ENCODE data around the gene OR4D5. TPM values are rescaled to one million over a fixed set of nuclear protein-coding genes. Genes with fewer than 3 reads are reported as not detected.

The OR4D5 gene
- polyA plus RNA-seq, 1 of the 3 experiments (the other 2 are of a cell fraction) = not detected

DNA sequence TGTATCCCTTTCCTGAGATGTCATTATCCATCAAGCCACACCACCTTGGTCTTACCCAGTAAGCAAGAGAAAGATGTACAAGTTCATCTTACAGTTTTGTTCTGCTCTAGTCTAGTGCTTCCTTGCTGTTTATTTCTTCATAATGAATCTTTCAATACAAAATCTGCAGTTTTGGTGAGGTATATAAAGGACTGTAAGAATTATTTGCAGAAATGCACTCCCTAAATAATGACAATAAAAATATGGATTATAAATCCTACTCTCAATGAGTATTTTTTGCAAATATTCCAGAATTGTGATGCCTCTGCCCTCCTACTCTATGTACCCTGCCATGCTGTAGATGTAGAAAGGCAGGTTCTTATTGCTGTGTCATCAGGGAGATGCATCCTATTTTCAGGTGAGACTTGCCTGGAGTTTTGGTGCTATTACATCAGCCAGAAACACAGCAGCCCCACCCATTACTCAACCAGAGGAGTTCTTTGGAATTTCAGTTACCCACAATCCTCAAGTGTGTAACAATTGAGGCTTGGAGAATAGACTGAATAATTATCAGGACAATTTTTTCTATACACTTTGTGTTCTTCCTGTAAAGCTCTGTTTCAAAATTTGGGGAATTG, 38.4 kb downstream of the OR4D5 start, which contains the start of gene OR10S1:
Gene OR10S1 (minus strand): TSS at position 51 of the 617 bp plus-strand sequence. CDS start 117 bp downstream, outside the sequence.
- Histone ChIP-seq H3K36me3 (replicated peaks in 1 of 2; ENCODE audit: control insufficient read depth in 1 of 2, insufficient read depth in 2 of 2, low read length in 1 of 2) (no peaks in the 10 kb centered on the region), H3K4me3 (ENCODE audit: low read depth in 2 of 2, low read length in 1 of 2) (no peak within 1 kb of the TSS), H3F3A (replicated peaks; ENCODE audit: insufficient read depth) (peaks cover 8% of the 10 kb centered on the region), H3K79me2 (ENCODE audit: insufficient read depth) (no peaks in the 10 kb centered on the region), H3K4me1 (ENCODE audit: control insufficient read depth in 1 of 2, insufficient read depth in 2 of 2, low read depth in 1 of 2, low read length in 1 of 2) (no peaks in the 10 kb centered on the region), H3K4me2 (no peak within 1 kb of the TSS), H3K9ac (no peak within 1 kb of the TSS), H2AFZ (ENCODE audit: low read depth) (no peak within 1 kb of the TSS), H3K9me2 (no peaks in the 10 kb centered on the region), H3K27me3 (ENCODE audit: insufficient read depth) (no peaks in the 10 kb centered on the region; the same call in 1 of the 2 replicates), H3K27ac (ENCODE audit: low read depth in 2 of 2, low read length in 1 of 2) (no peak within 1 kb of the TSS), H4K20me1 (ENCODE audit: insufficient read depth) (no peaks in the 10 kb centered on the region), H3K9me3 (no peaks in the 10 kb centered on the region; the same call in 1 of the 2 replicates)
- ChIA-PET POLR2A (no interaction called here), CTCF (no interaction called here)
- TF ChIP-seq, protein P1, sequence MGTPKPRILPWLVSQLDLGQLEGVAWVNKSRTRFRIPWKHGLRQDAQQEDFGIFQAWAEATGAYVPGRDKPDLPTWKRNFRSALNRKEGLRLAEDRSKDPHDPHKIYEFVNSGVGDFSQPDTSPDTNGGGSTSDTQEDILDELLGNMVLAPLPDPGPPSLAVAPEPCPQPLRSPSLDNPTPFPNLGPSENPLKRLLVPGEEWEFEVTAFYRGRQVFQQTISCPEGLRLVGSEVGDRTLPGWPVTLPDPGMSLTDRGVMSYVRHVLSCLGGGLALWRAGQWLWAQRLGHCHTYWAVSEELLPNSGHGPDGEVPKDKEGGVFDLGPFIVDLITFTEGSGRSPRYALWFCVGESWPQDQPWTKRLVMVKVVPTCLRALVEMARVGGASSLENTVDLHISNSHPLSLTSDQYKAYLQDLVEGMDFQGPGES (IDR thresholded peaks at IDR 0.05; ENCODE audit: low read depth, low read length) = no peak
- no peak for TF ChIP-seq GATA2 (CRISPR knock-in tag; IDR thresholded peaks at IDR 0.05)
- TF ChIP-seq RCOR1 (IDR thresholded peaks at IDR 0.05; ENCODE audit: low read length) = no peak
- no peak for TF ChIP-seq NRF1 (IDR thresholded peaks at IDR 0.05; ENCODE audit: low read depth, low read length)
- TF ChIP-seq, protein P2, sequence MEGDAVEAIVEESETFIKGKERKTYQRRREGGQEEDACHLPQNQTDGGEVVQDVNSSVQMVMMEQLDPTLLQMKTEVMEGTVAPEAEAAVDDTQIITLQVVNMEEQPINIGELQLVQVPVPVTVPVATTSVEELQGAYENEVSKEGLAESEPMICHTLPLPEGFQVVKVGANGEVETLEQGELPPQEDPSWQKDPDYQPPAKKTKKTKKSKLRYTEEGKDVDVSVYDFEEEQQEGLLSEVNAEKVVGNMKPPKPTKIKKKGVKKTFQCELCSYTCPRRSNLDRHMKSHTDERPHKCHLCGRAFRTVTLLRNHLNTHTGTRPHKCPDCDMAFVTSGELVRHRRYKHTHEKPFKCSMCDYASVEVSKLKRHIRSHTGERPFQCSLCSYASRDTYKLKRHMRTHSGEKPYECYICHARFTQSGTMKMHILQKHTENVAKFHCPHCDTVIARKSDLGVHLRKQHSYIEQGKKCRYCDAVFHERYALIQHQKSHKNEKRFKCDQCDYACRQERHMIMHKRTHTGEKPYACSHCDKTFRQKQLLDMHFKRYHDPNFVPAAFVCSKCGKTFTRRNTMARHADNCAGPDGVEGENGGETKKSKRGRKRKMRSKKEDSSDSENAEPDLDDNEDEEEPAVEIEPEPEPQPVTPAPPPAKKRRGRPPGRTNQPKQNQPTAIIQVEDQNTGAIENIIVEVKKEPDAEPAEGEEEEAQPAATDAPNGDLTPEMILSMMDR (IDR thresholded peaks at IDR 0.05) = no peak
- no peak for TF ChIP-seq POLR2AphosphoS5 (IDR thresholded peaks at IDR 0.05; ENCODE audit: low read depth, low read length)
- TF ChIP-seq RFX5 (IDR thresholded peaks at IDR 0.05; ENCODE audit: low read length) = no peak
- no peak for TF ChIP-seq JUND (IDR thresholded peaks at IDR 0.05)
- no peak for TF ChIP-seq FOSL2 (IDR thresholded peaks at IDR 0.05; ENCODE audit: borderline replicate concordance, low read depth)
- TF ChIP-seq MXI1 (IDR thresholded peaks at IDR 0.05; ENCODE audit: low read depth, low read length) = no peak
- TF ChIP-seq TCF12 (IDR thresholded peaks at IDR 0.05) = no peak
- TF ChIP-seq, protein P3, sequence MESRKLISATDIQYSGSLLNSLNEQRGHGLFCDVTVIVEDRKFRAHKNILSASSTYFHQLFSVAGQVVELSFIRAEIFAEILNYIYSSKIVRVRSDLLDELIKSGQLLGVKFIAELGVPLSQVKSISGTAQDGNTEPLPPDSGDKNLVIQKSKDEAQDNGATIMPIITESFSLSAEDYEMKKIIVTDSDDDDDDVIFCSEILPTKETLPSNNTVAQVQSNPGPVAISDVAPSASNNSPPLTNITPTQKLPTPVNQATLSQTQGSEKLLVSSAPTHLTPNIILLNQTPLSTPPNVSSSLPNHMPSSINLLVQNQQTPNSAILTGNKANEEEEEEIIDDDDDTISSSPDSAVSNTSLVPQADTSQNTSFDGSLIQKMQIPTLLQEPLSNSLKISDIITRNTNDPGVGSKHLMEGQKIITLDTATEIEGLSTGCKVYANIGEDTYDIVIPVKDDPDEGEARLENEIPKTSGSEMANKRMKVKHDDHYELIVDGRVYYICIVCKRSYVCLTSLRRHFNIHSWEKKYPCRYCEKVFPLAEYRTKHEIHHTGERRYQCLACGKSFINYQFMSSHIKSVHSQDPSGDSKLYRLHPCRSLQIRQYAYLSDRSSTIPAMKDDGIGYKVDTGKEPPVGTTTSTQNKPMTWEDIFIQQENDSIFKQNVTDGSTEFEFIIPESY (IDR thresholded peaks at IDR 0.05; ENCODE audit: borderline replicate concordance, low read depth) = no peak
- DNase-seq = no peak

DNA sequence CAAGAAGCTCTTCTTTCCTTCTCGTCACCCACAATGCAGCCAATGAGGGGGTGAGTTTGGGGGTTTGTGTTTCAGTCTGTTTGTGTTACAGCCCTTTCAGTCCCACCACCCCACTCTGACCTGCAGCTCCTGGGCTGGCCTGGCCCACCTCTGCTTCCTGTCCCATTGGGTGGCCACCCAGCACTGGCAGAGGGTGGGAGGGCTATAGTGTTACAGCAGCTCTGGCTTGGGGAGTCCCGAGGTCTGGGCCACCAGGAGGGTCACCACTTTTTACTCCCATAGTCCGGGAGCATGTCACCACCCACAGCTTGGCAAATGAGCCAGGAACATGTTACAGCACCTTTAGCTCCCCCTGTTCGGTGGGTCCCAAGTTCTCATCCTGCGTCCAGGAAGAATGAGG, 39.9 kb downstream of the OR4D5 start:
- no peak for DNase-seq
- no peaks in the 10 kb centered on the region for H3K4me1 ChIP-seq (ENCODE audit: control insufficient read depth in 1 of 2, insufficient read depth in 2 of 2, low read depth in 1 of 2, low read length in 1 of 2)
- no peaks in the 10 kb centered on the region for H3K79me2 ChIP-seq (ENCODE audit: insufficient read depth)
- 0% methylated on average over 2 of the region's 5 CpGs for WGBS (ENCODE audit: low lambda C conversion rate)
- H3F3A ChIP-seq (replicated peaks; ENCODE audit: insufficient read depth) = peaks cover 4% of the 10 kb centered on the region
- no peak overlapping the region for H3K9ac ChIP-seq
- no peak overlapping the region for H3K27ac ChIP-seq (ENCODE audit: low read depth in 2 of 2, low read length in 1 of 2)
- H4K20me1 ChIP-seq (ENCODE audit: insufficient read depth) = no peaks in the 10 kb centered on the region
- ChIA-PET POLR2A (no interaction called here), CTCF (no interaction called here)
- H2AFZ ChIP-seq (ENCODE audit: low read depth) = no peak overlapping the region
- H3K4me2 ChIP-seq = no peak overlapping the region
- H3K9me2 ChIP-seq = no peaks in the 10 kb centered on the region
- no peaks in the 10 kb centered on the region; the same call in 1 of the 2 replicates for H3K9me3 ChIP-seq
- no peaks in the 10 kb centered on the region; the same call in 1 of the 2 replicates for H3K27me3 ChIP-seq (ENCODE audit: insufficient read depth)
- H3K4me3 ChIP-seq (ENCODE audit: low read depth in 2 of 2, low read length in 1 of 2) = no peak overlapping the region
- H3K36me3 ChIP-seq (replicated peaks in 1 of 2; ENCODE audit: control insufficient read depth in 1 of 2, insufficient read depth in 2 of 2, low read length in 1 of 2) = no peaks in the 10 kb centered on the region
- no peak for TF ChIP-seq NRF1 (IDR thresholded peaks at IDR 0.05; ENCODE audit: low read depth, low read length)
- TF ChIP-seq CHD2 (IDR thresholded peaks at IDR 0.05; ENCODE audit: low read length, partially characterized antibody) = no peak
- no peak for TF ChIP-seq SIN3A (IDR thresholded peaks at IDR 0.05; ENCODE audit: borderline replicate concordance, low read depth, low read length)
- TF ChIP-seq JUND (IDR thresholded peaks at IDR 0.05) = no peak
- no peak for TF ChIP-seq MXI1 (IDR thresholded peaks at IDR 0.05; ENCODE audit: low read depth, low read length)
- TF ChIP-seq RCOR1 (IDR thresholded peaks at IDR 0.05; ENCODE audit: low read length) = no peak
- TF ChIP-seq FOXJ3 (CRISPR knock-in tag; IDR thresholded peaks at IDR 0.05) = no peak
- no peak for TF ChIP-seq EZH2phosphoT487 (IDR thresholded peaks at IDR 0.05; ENCODE audit: borderline replicate concordance, low read depth)
- TF ChIP-seq, protein P3 (IDR thresholded peaks at IDR 0.05; ENCODE audit: borderline replicate concordance, low read depth) = no peak
- no peak for TF ChIP-seq RXRA (IDR thresholded peaks at IDR 0.05; ENCODE audit: borderline replicate concordance, low read depth)
- TF ChIP-seq POLR2AphosphoS5 (IDR thresholded peaks at IDR 0.05; ENCODE audit: low read depth, low read length) = no peak
- TF ChIP-seq, protein P4, sequence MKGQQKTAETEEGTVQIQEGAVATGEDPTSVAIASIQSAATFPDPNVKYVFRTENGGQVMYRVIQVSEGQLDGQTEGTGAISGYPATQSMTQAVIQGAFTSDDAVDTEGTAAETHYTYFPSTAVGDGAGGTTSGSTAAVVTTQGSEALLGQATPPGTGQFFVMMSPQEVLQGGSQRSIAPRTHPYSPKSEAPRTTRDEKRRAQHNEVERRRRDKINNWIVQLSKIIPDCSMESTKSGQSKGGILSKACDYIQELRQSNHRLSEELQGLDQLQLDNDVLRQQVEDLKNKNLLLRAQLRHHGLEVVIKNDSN (IDR thresholded peaks at IDR 0.05; ENCODE audit: borderline replicate concordance, low read depth) = no peak
- no peak for TF ChIP-seq MEF2A (IDR thresholded peaks at IDR 0.05; ENCODE audit: borderline replicate concordance, low read depth)

Data from SK-N-SH (cell line).